Measurements from ENCODE around the gene KCNN2.
"Not testable (repeated sequence)": the region's sequence is repeated elsewhere in the genome, so short reads cannot be mapped to it uniquely, and the experiment has no call there.

Gene KCNN2

DNA sequence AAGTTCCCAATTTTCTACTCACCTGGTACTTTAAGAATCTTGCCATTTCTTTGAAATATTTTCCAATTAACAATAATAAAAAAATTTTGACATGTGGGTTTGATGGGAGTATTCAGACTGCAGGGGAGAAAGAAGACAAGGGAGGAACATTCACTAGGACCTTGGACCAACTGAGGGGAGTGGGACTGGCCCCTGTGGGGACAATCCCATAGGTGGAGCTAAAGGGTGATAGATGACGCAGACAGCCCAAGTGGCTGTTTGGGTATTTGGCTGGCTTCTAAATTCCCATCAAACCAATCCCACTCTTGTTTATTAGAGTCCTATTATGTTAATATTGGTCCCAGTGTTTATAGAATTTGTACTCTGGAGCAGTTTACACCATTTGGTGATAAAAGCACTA is 65.3 kb downstream of the KCNN2 start:
- DNase-seq: no peak

DNA sequence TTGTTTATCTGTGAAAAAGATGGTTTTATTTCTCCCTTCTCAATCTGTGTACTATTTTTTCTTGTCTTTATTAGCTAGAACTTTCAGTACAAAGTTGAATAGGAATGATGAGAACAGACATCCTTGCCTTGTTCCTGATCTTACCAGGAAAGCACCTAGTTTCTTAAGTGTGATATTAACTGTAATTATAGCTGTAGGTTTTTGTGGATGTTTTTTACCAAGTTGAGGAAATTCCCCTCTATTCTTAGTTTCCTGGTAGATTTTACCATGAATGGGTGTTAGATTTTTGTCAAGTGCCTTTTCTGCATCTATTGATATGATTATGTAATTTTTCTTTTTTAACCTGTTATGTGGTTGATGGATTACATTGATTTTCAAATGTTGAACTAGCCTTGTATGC is 68.7 kb downstream of the KCNN2 start:
- no peak for DNase-seq

DNA sequence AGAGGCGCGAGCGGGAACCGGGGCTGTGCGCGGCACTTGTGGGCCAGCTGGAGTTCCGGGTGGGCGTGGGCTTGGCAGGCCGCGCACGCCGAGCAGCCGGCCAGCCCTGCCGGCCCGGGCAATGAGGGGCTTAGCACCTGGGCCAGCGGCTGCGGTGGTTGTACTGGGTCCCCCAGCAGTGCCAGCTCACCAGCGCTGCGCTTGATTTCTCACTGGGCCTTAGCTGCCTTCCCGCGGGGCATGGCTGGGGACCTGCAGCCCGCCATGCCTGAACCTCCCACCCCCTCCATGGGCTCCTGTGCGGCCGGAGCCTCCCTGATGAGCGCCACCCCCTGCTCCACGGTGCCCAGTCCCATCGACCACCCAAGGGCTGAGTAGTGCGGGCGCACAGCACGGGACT is 70.8 kb downstream of the KCNN2 start:
- DNase-seq: not testable (repeated sequence)

DNA sequence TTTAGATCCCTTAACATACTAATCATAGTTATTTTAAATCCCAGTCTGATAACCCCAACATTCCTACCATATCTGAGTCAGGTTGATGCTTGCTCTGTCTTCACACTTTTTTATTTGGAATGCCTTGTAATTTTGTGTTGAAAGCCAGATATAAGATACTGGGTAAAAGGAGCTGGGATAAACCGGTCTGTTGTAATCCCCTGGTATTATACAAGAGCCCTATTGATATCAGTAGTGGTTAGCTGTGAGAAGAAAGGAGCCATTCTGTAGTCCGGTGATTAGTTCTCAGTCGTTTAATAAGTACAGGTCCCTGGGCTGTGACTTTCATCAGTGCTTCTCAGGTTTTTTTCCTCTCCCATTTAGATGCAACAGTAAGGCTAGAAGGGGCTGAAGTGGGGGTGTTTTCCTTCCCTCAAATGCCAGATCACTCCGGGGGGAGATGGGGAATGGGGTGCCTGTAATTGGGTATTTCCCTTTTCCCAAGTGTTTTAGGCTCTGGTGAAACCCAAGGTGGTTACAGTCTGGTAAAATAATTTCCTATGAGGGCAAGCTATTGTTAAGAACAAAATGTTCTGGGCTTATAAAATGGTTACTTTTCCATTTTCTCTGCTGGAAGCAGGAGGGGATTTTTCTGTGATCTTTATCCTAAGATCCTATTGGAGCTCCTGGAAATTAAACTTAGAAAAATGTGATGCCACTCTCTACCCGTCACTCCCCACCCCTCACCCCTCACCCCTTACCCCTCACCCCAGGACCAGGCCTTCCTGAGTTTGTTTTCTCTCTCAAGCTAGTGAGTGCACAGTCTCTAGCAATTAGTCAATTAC is 72.7 kb downstream of the KCNN2 start:
- DNase-seq: no peak

DNA sequence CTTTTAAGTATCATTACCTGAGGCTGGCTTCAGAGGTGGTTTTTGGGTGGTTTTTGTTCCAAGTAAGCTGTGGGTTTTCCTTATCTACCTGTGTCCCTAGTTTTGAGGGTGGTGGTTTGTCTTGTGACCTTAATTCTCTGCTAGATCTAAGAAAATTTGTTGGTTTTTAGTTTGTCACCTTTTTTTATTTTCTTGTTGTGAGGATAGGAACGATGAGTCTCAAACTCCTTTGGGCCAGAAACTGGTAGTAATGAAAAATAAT is 73.3 kb downstream of the KCNN2 start:
- no peak for DNase-seq

DNA sequence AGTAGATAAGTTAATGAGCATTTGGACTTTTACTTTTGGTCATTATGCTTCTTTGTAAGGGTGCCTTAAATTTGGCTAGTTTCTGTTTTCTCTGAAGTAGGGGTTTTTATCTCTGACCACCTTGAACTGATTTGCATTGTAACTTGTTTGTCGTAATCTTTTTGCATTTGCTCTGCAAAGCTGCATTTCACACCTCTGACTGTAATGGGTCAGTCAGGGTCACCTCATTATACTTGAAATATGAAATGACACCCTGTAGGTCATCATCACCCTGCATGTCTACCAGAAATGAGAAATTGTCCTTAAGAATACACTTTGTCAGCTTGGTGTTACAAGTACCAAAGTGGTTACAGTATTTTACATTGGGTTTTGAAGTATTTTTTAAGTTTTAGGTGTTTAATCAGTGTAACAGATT is 74.0 kb downstream of the KCNN2 start:
- no peak for DNase-seq

DNA sequence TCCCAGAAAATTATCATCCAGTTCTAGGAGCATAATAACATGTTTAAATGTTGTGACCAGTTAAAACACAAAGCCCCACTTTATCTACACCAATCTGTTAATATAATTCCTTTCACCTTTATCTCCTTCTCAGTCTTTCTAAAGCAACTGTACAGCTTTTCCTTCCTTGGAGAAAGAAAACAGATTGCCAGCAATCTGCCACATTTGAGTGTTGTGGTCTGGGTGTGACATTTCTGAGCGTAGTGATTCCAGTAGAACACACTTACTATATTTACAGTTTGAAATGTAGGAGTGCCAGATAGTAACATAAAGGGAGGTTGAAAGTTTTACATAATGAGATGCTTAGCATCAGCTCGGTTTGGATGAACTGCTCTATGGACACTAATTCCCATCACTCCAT is 76.1 kb downstream of the KCNN2 start:
- no peak for DNase-seq

DNA sequence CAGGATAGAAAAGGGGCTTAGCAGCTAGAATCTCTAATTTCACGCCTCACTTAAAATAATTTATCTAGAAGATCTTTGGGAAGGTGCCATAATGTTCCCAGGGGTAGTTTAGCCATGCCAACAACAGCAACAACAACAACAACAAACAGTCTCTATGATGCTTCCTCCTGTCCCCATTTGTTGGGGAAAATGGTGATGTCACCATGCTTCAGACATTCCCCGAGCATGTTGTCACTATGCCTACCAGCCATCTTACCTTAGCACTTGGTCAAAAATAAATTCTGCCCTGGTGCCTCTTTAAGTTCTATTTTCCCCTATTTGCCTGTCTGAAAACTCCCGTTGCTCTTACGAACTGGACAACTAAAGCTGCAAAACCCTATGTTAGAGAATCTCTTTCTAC is 76.6 kb downstream of the KCNN2 start:
- DNase-seq: no peak

DNA sequence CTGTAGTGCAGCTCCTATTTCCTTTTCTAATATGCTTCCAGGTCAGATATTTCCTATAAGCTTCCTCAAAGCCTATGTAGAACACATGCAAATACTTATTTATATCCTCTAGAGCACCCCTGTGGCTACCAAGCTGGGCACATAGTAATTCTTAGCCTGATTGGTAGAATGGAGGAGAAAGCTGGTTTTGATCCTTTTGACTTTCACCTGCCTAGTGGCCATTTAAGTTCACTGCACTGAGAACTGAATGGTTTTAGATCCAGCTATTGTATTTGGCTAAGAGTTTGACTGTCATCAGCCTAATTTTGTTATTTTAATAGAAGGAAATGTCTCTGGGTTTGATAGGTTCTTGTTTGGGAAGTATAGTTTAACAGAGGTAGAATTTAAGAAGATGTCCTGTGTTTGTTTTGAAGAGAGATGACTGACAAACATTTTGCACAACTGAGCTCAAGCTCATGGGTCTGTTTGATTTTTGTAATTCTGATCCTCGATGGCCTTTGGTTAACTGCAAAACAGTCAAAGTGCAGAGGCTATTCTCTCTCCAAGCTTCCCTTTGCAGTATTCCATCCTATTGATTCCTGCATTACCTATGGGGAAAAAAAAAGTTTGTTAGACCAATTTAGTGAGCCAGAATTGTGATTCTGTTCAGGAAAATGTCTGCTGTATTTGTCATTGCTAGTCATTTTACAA is 85.4 kb downstream of the KCNN2 start:
- DNase-seq: no peak

DNA sequence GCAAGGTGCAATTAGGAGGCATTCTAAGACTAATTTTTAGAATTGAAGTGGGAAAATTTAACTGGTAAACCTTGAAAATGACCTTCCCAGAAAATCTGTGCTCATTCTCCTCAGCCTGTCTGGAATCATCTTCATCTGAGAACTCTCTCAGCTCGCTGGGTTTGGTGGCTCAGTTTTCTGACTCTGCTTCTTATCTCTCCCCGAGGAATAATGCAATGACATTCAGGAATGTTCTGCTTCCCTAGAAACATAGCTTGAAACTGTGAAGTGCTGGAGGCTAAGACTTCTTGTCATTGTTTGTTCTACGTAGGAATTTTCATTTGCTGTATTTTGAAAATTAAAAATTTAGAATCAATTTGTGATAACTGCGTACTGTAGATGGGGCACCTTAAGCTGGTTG is 86.6 kb downstream of the KCNN2 start:
- no peak for DNase-seq

DNA sequence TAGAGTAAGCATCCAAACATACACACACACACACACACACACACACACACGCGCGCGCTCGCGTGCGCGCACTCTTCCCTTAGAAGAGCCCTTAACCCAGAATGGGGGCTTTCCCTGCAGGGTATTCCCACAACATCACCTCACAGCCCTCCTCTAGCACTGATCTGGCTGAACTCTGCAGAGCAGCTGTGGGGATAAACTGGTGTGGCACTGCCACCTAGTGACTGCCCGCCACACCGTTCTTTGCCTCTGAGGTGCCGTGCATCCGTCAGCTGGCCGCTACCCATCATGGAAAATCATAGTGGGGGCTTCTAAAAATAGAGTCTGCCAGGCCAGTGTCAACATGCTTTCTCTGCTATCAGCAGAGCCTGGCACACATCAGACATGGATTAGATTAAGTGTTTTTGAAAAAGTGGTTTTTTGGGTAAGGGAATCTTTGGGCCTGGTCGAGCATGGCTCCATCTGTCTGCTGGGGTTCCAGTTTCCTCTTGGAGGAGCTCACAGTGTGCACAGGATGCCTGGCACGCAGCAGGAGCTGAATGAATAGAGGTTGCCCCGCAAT is 88.1 kb downstream of the KCNN2 start:
- DNase-seq: no peak

DNA sequence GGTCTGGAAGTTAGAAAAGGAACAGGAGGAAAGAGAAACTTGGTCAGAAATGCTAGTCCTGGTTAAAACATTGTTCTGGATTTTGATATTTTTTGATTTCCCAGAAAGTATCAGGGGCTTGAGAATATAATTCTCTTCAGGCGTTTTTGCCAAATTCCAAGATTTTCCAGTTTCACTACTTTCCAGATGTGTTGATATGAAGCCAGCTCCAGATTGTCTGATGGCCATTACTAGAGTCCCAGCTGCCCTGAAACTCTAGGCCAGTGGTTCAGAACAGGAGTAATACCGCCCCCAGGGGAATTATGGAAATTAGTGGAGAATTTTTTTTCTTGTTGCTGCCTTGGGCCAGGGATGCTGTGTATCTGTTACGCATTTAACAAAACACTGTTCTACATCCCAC is 88.6 kb downstream of the KCNN2 start:
- DNase-seq: no peak

DNA sequence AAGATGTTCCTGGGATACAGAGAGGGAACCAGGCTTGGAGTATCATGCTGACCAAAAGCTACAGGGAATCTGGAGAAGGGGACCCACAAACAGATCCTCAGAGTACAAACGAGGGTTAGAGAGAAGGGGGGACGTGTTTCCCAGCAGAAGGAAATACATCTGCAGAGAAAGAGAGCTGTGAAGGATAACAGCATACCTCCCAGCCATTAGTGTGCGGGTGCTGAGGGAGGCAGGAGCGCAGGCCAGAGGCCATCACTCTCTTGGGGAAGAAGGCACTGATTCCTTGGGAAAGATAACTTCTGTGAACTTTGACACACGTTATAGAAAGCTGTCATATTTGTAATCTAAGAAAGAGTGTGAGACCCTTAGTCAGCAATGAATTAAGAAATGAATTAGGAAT is 96.9 kb downstream of the KCNN2 start:
- DNase-seq: no peak

DNA sequence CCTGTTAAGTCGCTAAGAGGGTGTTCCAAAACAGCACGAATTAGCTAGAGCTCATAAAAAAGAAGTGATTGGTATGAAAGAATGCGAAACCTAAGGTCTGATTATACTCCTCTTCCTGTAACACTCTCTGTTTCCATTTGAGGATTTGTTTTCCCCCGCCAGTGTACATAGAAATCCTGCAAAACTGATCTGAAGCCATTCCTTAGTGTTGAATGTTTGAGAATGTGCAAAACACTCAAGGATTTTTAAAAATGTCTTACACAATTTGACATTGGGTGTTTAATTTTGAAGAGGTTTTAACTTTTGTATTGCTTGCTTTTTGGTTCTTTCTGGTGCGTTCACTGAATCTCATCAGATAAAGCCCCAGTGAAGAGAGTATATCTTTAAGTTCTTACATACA is 105.3 kb downstream of the KCNN2 start:
- no peak for DNase-seq

DNA sequence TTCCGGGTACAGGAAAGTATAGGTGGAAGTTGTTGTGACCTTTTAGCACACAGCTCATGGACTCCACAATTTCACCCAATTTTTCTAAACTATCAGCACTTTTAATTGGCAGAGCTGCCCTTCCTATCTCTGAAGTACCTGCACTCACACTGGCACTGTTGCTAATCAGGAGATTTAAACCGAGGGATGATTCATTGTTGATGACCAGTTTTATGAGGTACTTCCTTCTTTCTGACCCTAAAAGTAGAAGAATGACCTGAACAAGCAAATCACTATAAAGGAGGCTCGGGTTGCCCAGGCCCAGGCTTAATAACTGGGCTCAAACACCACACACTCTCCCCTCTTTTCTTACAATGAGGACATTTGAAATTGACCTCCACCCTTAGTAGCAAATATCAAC is 105.9 kb downstream of the KCNN2 start:
- no peak for DNase-seq

DNA sequence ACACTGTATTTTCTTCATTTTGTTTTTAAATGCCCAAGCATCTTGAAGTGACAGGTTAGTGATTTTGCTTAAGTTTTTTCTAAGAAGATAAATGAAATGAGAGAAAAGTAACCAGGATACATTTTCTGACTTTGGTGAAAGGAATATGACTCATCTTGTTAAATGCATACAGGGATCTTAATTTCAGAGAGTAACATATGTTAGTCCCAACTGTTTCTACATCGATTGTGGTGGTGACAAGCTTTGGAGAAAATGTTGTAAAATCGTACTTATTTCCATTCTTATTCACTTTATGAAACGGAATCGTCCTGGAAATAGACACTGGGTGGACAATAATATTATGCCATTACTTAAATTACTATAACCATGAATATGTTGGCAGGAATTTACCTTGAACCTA is 107.5 kb downstream of the KCNN2 start:
- DNase-seq: no peak

DNA sequence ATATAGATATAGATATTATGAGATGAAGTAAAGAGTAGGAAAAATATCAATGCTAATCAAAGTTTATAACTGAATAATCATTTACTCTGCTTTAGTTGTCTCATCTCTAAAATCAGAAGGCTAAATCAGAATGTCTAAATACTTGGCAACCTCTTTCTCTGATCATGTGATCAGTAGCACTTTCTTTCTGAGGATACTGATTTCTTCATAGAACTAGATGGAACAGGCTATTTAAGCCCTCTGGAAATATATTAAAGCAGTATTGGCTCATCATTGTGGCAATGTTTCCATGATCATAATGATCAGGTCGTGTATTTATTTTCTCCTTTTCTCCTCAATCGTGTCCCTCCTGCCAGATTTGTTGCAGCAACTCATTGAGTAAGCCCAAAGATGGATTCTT is 109.7 kb downstream of the KCNN2 start:
- no peak for DNase-seq

DNA sequence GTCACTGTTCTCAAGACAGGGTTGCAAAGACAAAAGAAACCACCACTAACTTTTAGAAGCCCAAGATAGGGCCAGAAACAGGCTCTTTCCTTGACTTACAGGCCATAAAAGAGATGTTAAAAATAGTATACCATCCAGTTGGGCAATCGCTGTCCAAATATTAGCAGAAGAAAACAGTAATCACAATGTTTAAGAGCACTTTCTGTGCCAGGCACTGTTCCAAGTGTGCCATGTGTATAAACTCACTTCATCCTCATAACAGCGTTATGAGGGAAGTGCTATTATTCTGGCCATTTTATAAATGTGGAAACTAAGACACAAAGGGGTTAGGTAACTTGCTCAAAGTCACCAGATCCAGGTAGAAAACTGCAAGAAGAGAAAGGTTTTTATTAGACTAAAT is 111.7 kb downstream of the KCNN2 start:
- DNase-seq: no peak

DNA sequence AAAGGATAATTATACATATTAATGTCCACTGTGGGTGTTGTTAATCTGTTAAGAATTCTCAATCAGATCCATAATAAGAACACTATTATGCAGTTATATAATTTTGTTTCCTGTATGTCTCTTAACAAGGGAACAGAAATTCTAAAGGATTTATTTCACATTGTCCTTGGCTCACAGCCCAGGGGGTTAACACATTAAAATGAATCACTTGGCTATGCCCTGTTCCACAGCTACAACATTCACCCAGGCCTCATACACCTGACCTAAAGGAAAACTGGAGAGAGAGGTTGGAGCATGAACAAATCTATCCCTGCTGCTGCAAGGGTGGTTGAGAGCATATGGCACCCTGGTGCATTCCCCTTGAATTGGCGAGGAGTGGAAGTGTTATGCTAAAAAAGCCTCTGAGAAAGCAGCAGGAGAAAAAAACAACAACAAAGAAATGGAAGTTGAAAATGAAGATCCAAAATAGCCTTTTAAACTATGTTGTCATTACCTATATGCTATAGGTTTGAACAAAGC is 116.0 kb downstream of the KCNN2 start:
- DNase-seq: no peak

DNA sequence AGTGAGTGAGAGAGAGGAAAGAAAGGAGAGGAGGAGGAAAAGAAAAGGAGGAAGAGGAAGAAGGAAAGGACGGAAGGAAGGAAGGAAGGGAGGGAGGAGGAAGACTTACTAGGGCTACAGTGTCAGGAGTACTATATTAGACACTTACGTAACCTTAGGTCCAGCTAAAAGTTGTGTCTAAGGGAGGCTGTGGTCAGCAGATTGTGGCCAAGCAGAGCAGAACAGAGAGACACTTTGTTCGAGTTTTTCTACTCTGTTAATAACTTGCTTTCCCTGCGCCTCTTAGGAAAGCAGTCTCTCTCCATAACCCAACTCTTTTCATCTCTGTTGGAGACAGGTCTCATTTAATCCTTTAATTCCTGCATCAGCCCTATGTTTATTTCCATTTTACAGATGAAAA is 138.9 kb downstream of the KCNN2 start:
- no peak for DNase-seq

DNA sequence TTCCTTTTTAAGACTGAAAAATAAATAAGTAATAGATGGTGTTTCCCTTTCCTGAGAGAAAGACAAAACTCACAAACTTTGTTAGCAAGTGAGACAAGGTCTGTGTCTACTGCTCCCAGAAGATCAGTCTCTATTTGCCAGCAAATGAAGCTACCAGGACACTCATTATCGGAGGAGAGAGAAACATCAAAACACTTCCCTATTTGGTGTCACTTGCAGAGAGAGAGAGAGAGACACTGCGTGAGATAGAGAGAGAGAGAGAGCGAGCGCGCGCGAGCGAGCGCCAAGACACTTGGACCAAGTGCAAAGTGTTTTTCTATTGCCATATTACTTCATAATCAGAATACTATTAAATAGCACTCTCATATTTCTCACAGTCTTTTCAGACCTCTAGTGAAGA is 142.7 kb downstream of the KCNN2 start:
- DNase-seq: no peak

DNA sequence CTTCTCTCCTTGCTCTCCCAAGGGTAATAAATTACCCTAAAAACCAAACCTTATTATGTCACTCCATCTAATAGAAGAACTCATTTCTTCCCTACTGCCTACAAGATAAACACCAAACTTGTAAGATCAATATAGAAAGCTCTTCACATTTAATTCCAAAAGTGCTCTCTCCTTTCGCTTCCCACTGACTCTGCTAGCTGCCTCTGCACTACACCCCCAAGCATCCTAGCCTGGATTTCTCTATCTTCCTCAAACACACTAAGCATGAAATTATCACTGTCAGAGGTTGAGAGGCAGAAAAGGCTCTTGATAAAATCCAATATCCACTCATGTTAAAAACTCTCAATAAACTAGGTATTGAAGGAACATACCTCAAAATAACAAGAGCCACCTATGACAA is 162.4 kb downstream of the KCNN2 start:
- no peak for DNase-seq

DNA sequence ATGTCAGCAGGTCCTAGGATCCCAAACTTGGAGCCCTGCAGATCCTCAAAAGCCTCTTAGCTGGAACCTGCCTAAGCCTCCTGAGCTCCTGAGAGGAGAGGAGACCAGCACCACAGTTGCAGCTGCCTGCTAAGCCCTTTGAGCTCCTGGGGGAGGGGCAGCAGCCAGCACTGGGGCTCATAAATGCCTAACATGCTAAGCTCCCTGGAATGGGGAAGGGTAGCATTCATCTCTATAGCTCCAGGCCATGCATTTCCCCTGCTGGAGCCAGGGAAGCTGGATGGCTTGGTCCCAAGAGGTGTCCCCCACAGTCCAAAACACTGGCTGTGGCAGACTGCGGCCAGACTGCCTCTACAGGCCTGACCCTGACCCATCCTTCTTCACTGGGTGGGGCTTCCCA is 182.7 kb downstream of the KCNN2 start:
- DNase-seq: no peak
